ENCODE measurements around the gene KCNT1. TPM values are rescaled to one million over a fixed set of nuclear protein-coding genes. Genes with fewer than 3 reads are reported as not detected.

KCNT1 gene
- total RNA-seq, 1 donor from 2014 or later: 0.14 TPM

- H3K27ac Mint-ChIP-seq (ENCODE audit: unreplicated experiment): no peak overlapping the region
- no peaks in the 10 kb centered on the region for H3K36me3 Mint-ChIP-seq (ENCODE audit: low read depth)
- H3K4me3 Mint-ChIP-seq: no peak overlapping the region
- DNase-seq (ENCODE audit: low read depth, low spot score): no peak
- peaks cover 40% of the 10 kb centered on the region for H3K27me3 Mint-ChIP-seq (ENCODE audit: low read depth)
- TF ChIP-seq CTCF (conservative IDR thresholded peaks at IDR 0.05): no peak
- peaks cover 9% of the 10 kb centered on the region for H3K9me3 Mint-ChIP-seq
- no peaks in the 10 kb centered on the region for H3K4me1 Mint-ChIP-seq
These were observed 34.4 kb downstream of the KCNT1 start for GRCh38 chr9:135736272-135736978.

GRCh38 chr9:135736979-135737839 is 35.2 kb downstream of the KCNT1 start:
- H3K27ac Mint-ChIP-seq (ENCODE audit: unreplicated experiment): no peak overlapping the region
- H3K27me3 Mint-ChIP-seq (ENCODE audit: low read depth): peaks cover 38% of the 10 kb centered on the region
- peaks cover 6% of the 10 kb centered on the region for H3K9me3 Mint-ChIP-seq
- no peaks in the 10 kb centered on the region for H3K36me3 Mint-ChIP-seq (ENCODE audit: low read depth)
- no peak for TF ChIP-seq CTCF (conservative IDR thresholded peaks at IDR 0.05)
- no peak for DNase-seq (ENCODE audit: low read depth, low spot score)
- no peaks in the 10 kb centered on the region for H3K4me1 Mint-ChIP-seq
- H3K4me3 Mint-ChIP-seq: no peak overlapping the region

GRCh38 chr9:135737840-135738521 is 36.0 kb downstream of the KCNT1 start:
- DNase-seq (ENCODE audit: low read depth, low spot score): no peak
- no peaks in the 10 kb centered on the region for H3K9me3 Mint-ChIP-seq
- no peaks in the 10 kb centered on the region for H3K36me3 Mint-ChIP-seq (ENCODE audit: low read depth)
- H3K4me3 Mint-ChIP-seq: no peak overlapping the region
- peaks cover 40% of the 10 kb centered on the region for H3K27me3 Mint-ChIP-seq (ENCODE audit: low read depth)
- TF ChIP-seq CTCF (conservative IDR thresholded peaks at IDR 0.05): no peak
- no peak overlapping the region for H3K27ac Mint-ChIP-seq (ENCODE audit: unreplicated experiment)
- H3K4me1 Mint-ChIP-seq: no peaks in the 10 kb centered on the region

- Mint-ChIP-seq H3K36me3 (ENCODE audit: low read depth) (no peaks in the 10 kb centered on the region), H3K27me3 (ENCODE audit: low read depth) (peaks cover 30% of the 10 kb centered on the region), H3K9me3 (no peaks in the 10 kb centered on the region), H3K4me1 (no peaks in the 10 kb centered on the region), H3K27ac (ENCODE audit: unreplicated experiment) (no peak overlapping the region), H3K4me3 (no peak overlapping the region)
- TF ChIP-seq CTCF (conservative IDR thresholded peaks at IDR 0.05): no peak
- DNase-seq (ENCODE audit: low read depth, low spot score): no peak
These were observed 37.6 kb downstream of the KCNT1 start for GRCh38 chr9:135739271-135740220.
